ENCODE results near the gene PPEF2. TPM values are rescaled to one million over a fixed set of nuclear protein-coding genes. Genes with fewer than 3 reads are reported as not detected.

The PPEF2 gene
- total RNA-seq, 1 donor from 2014 or later, result 0.09 TPM

- no peaks in the 10 kb centered on the region for H3K4me1 Mint-ChIP-seq
- H3K27me3 Mint-ChIP-seq (ENCODE audit: low read depth), result no peaks in the 10 kb centered on the region
- no peak for DNase-seq (ENCODE audit: low read depth, low spot score)
- H3K27ac Mint-ChIP-seq (ENCODE audit: unreplicated experiment), result no peak overlapping the region
- H3K36me3 Mint-ChIP-seq (ENCODE audit: low read depth), result peaks cover 7% of the 10 kb centered on the region
- peaks cover 3% of the 10 kb centered on the region for H3K9me3 Mint-ChIP-seq
- no peak for TF ChIP-seq CTCF (conservative IDR thresholded peaks at IDR 0.05)
- no peak overlapping the region for H3K4me3 Mint-ChIP-seq
These were observed 7.2 kb upstream of the PPEF2 start for GRCh38 chr4:75909405-75909804.

GRCh38 chr4:75908555-75908954 is 6.3 kb upstream of the PPEF2 start:
- no peaks in the 10 kb centered on the region for H3K27me3 Mint-ChIP-seq (ENCODE audit: low read depth)
- no peak for TF ChIP-seq CTCF (conservative IDR thresholded peaks at IDR 0.05)
- no peak for DNase-seq (ENCODE audit: low read depth, low spot score)
- H3K36me3 Mint-ChIP-seq (ENCODE audit: low read depth), result peaks cover 7% of the 10 kb centered on the region
- H3K9me3 Mint-ChIP-seq, result peaks cover 3% of the 10 kb centered on the region
- H3K27ac Mint-ChIP-seq (ENCODE audit: unreplicated experiment), result no peak overlapping the region
- H3K4me3 Mint-ChIP-seq, result no peak overlapping the region
- no peaks in the 10 kb centered on the region for H3K4me1 Mint-ChIP-seq

GRCh38 chr4:75907966-75908365 is 5.7 kb upstream of the PPEF2 start:
- no peaks in the 10 kb centered on the region for H3K27me3 Mint-ChIP-seq (ENCODE audit: low read depth)
- no peak overlapping the region for H3K4me3 Mint-ChIP-seq
- no peak for DNase-seq (ENCODE audit: low read depth, low spot score)
- H3K9me3 Mint-ChIP-seq, result peaks cover 3% of the 10 kb centered on the region
- no peak overlapping the region for H3K27ac Mint-ChIP-seq (ENCODE audit: unreplicated experiment)
- H3K36me3 Mint-ChIP-seq (ENCODE audit: low read depth), result peaks cover 7% of the 10 kb centered on the region
- no peaks in the 10 kb centered on the region for H3K4me1 Mint-ChIP-seq
- no peak for TF ChIP-seq CTCF (conservative IDR thresholded peaks at IDR 0.05)

GRCh38 chr4:75904076-75904475 is 1.8 kb upstream of the PPEF2 start:
- H3K4me3 Mint-ChIP-seq, result no peak overlapping the region
- H3K9me3 Mint-ChIP-seq, result no peaks in the 10 kb centered on the region
- no peaks in the 10 kb centered on the region for H3K27me3 Mint-ChIP-seq (ENCODE audit: low read depth)

GRCh38 chr4:75898536-75898935 is 3.7 kb downstream of the PPEF2 start:
- Mint-ChIP-seq H3K36me3 (ENCODE audit: low read depth) (peaks cover 2% of the 10 kb centered on the region), H3K27ac (ENCODE audit: unreplicated experiment) (no peak overlapping the region), H3K4me3 (no peak overlapping the region), H3K4me1 (no peaks in the 10 kb centered on the region), H3K9me3 (no peaks in the 10 kb centered on the region), H3K27me3 (ENCODE audit: low read depth) (no peaks in the 10 kb centered on the region)
- TF ChIP-seq CTCF (conservative IDR thresholded peaks at IDR 0.05), result no peak
- DNase-seq (ENCODE audit: low read depth, low spot score), result no peak

More at GRCh38 chr4:75904076-75904475, 1.8 kb upstream of the PPEF2 start:
- Mint-ChIP-seq H3K36me3 (ENCODE audit: low read depth) (no peaks in the 10 kb centered on the region), H3K4me1 (no peaks in the 10 kb centered on the region), H3K27ac (ENCODE audit: unreplicated experiment) (no peak overlapping the region)
- DNase-seq (ENCODE audit: low read depth, low spot score), result no peak
- no peak for TF ChIP-seq CTCF (conservative IDR thresholded peaks at IDR 0.05)

Data from neural crest cell (in vitro differentiated cells).